GM18868 (cell line): Measurements from ENCODE around the gene IFNE.

Experiments used
- ATAC-seq: cut with Tn5 transposase; IDR thresholded peaks from one replicate; pipeline ENCODE4 v1.9.1; 2021; ENCODE audit warnings: mild to moderate bottlenecking, moderate library complexity; ENCODE audit not compliant: unreplicated experiment

Gene IFNE

GRCh38 chr9:21482213-21482612 is at the start of gene IFNE:
TSS of gene IFNE (minus strand) at chr9:21482313. CDS start at chr9:21481694, 619 bp downstream.
- ATAC-seq = no peak

- peak; percentile 10 for ATAC-seq
Measured at GRCh38 chr9:21528123-21528808, 46.2 kb upstream of the IFNE start.

GRCh38 chr9:21527579-21527978 is 45.5 kb upstream of the IFNE start:
- peak; percentile 58 for ATAC-seq

- no peak for ATAC-seq
Measured at GRCh38 chr9:21525174-21525573, 43.1 kb upstream of the IFNE start.

GRCh38 chr9:21524099-21524830 is 42.2 kb upstream of the IFNE start:
- no peak for ATAC-seq

GRCh38 chr9:21523021-21524014 is 41.2 kb upstream of the IFNE start:
- no peak for ATAC-seq

GRCh38 chr9:21522348-21522747 is 40.2 kb upstream of the IFNE start:
- ATAC-seq = no peak

- no peak for ATAC-seq
Measured at GRCh38 chr9:21521448-21521847, 39.3 kb upstream of the IFNE start.

GRCh38 chr9:21520501-21521228 is 38.6 kb upstream of the IFNE start:
- ATAC-seq = no peak

GRCh38 chr9:21519855-21520434 is 37.8 kb upstream of the IFNE start:
- no peak for ATAC-seq

GRCh38 chr9:21516796-21517195 is 34.7 kb upstream of the IFNE start:
- no peak for ATAC-seq

GRCh38 chr9:21513431-21513830 is 31.3 kb upstream of the IFNE start:
- no peak for ATAC-seq

- no peak for ATAC-seq
Measured at GRCh38 chr9:21510806-21511205, 28.7 kb upstream of the IFNE start.

- no peak for ATAC-seq
Measured at GRCh38 chr9:21507483-21507790, 25.3 kb upstream of the IFNE start.

- no peak for ATAC-seq
Measured at GRCh38 chr9:21506626-21507482, 24.7 kb upstream of the IFNE start.

- ATAC-seq = no peak
Measured at GRCh38 chr9:21505425-21506179, 23.5 kb upstream of the IFNE start.

- no peak for ATAC-seq
Measured at GRCh38 chr9:21504894-21505293, 22.8 kb upstream of the IFNE start.

- ATAC-seq = no peak
Measured at GRCh38 chr9:21504113-21504512, 22.0 kb upstream of the IFNE start.

GRCh38 chr9:21502586-21502985 is 20.5 kb upstream of the IFNE start:
- ATAC-seq = no peak
